Activated gamma-delta T cell (primary cell): ENCODE measurements around the gene WWTR1.

Experiments
- DNase-seq: peaks from one replicate; lab custom pipeline; 2025; lab: John Stamatoyannopoulos, UW
- total RNA-seq, 2 donors: gene quantifications; one replicate each; lab custom pipeline; 2026; lab: John Stamatoyannopoulos, UW

The WWTR1 gene
- total RNA-seq: 1.3 to 1.7 reads per million in 2 donors

- no peak for DNase-seq
Measured at GRCh38 chr3:149657926-149658743, at the start of gene WWTR1. TSS of gene WWTR1 (minus strand) at chr3:149658025. CDS start at chr3:149657306, 719 bp downstream.

- DNase-seq: no peak
Measured at GRCh38 chr3:149706905-149707304, 49.1 kb upstream of the WWTR1 start.

- no peak for DNase-seq
Measured at GRCh38 chr3:149705416-149705815, 47.6 kb upstream of the WWTR1 start.

- no peak for DNase-seq
Measured at GRCh38 chr3:149703466-149703865, 45.6 kb upstream of the WWTR1 start.

GRCh38 chr3:149702691-149703441 is 45.0 kb upstream of the WWTR1 start:
- no peak for DNase-seq

GRCh38 chr3:149701977-149702350 is 44.1 kb upstream of the WWTR1 start:
- no peak for DNase-seq

- no peak for DNase-seq
Measured at GRCh38 chr3:149701206-149701976, 43.6 kb upstream of the WWTR1 start.

GRCh38 chr3:149688122-149688757 is 30.4 kb upstream of the WWTR1 start:
- DNase-seq: no peak

GRCh38 chr3:149686996-149687395 is 29.2 kb upstream of the WWTR1 start:
- DNase-seq: no peak

GRCh38 chr3:149678351-149678950 is 20.6 kb upstream of the WWTR1 start:
- no peak for DNase-seq

GRCh38 chr3:149673393-149673792 is 15.6 kb upstream of the WWTR1 start:
- no peak for DNase-seq

- no peak for DNase-seq
Measured at GRCh38 chr3:149670742-149671492, 13.1 kb upstream of the WWTR1 start.

- DNase-seq: no peak
Measured at GRCh38 chr3:149667576-149667975, 9.8 kb upstream of the WWTR1 start.

- no peak for DNase-seq
Measured at GRCh38 chr3:149663966-149664365, 6.1 kb upstream of the WWTR1 start.

GRCh38 chr3:149662240-149662887 is 4.5 kb upstream of the WWTR1 start:
- DNase-seq: no peak

GRCh38 chr3:149660462-149660861 is 2.6 kb upstream of the WWTR1 start:
- no peak for DNase-seq

GRCh38 chr3:149658744-149659497 is 1.1 kb upstream of the WWTR1 start:
- DNase-seq: no peak

GRCh38 chr3:149657321-149657925 is 402 bp downstream of the WWTR1 start:
- no peak for DNase-seq
